IPS-NIHi7 (cell line): ENCODE results near the gene FBXW12.

Experiments used
- DNase-seq: peaks from one replicate; pipeline ENCODE4 v3.0.0; 2012; ENCODE audit warnings: mixed read lengths; ENCODE audit errors: extremely low spot score

The FBXW12 gene

GRCh38 chr3:48407542-48408099, 35.6 kb downstream of the FBXW12 start:
- DNase-seq = no peak

DNA sequence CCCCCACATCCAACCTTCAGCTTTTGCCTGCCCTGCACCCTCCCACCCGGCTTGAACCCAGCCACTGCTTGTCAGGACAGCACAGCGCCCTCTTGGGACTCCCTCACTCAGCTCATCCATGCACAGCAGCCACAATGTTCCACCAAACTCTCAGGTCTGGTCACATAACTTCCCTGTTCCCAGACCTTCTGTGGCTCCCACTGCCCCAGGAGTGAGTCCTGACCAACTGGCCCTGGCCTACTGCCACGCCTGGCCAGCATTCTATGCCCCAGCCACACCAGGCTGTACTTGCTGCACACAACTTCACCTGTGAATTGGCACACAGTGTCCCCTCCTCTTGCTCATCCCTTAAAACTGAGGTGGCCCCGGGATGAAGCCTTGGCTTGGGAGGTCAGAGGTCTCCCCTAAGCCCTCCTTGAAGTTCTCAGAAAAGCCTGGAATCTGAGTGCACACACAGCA, 36.8 kb downstream of the FBXW12 start:
- DNase-seq = no peak

DNA sequence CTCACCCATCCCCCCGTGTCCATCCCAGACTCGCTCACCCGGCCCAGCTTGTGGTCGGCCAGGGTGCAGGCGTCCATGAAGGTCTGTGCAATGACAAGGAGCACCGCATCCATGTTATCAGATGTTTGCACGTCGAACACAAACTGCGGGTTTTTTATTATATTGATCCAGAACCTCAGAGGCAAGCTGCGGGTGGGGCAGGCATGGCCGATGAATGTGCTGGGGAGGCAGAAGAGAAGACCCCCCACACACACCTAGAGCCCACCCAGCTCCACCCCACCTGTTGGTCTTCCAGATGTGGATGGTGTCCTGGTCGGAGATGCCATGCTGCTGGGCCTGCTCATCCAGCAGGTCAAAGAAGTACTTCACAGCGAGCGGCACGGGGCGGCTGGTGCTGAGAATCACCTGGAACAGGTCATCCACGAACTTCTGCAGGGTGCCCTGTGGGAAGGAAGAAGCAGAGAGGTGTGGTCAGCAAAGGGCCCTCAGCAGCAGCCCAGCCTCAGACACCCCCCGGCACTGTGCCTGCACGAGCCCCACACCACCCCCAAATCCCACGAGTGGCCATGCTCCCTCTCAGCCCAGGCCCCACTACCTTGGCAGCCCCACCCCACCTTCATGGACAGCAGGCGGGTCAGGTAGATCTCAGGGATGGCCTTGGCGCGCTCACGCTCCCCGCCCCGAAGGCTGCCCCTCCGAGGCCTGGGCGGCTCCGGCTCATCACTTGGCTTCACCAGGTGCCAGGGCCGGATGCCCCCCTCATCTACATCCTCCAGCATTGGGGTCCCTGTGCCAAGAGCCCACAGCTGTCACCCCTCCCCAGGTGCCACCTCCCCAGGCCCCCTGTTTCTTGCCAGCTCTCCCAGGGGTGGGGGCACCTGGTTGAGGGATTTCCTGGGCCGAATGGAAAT, 37.5 kb downstream of the FBXW12 start:
- no peak for DNase-seq

- no peak for DNase-seq
Observed at GRCh38 chr3:48410205-48411040, 38.4 kb downstream of the FBXW12 start.

DNA sequence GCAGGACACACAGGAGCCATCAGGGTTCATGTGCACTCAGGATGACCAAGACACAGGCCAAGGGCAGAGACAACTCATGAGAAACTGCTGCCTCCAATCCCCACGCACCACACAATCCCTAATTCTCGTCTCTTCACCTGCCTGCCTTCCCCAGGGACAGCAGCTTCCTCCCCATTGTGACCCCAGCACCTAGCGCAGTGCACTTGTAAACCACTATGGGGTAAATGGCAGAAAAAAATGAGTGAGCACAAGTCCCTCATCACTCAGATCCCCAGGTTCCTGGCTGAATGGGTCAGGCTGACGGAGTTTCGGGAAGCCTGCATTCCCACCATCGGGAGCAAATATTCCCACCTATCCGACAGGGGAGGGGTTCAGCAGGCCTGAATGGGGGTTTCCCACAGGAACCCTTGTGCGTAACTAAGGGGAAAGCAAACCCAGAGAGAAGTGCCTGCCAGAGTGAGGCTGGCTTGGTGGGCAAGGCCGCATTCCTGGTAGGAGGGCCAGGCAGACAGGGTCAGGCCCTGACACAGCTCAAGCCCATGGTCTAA, 39.1 kb downstream of the FBXW12 start:
- no peak for DNase-seq

GRCh38 chr3:48411606-48412374, 39.8 kb downstream of the FBXW12 start:
- no peak for DNase-seq

- no peak for DNase-seq
Observed at GRCh38 chr3:48412375-48413001, 40.5 kb downstream of the FBXW12 start.

DNA sequence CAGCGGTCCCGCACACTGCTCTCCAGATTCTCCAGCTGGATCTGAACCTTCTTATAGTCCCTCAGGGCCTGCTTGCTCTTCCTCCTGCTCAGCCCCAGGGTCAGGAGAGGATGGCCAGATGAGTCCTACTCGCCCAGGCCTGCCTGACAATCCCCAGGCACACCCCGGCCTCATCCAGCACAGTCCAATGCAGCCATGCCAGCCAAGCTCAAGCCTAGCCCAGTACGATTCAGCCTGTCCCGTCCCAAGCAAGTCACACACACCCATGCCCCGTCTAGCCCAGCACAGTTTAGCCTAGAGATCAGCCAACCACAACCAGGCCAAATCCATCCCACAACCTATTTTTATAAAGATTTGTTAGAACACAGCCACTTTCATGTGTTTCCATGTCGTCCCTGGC, 41.1 kb downstream of the FBXW12 start:
- DNase-seq = no peak

DNA sequence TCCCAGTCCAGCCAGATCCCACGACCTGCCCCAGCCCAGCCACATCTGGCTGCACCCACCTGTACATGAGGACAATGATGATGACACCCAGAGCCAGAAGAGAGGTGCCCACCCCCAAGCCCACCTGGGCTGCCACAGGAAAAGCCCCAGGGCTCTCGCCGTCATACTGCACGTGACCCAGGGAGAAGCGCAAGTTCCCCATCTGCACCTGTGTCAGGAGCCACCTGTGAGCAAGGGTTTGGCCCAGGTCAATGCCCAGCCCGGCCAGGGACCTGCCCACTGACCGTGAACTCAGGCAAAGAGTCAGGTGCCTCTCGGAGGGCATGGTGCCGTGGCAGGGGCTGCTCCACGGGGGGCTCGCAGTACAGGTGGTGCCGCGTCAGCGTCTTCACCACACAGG, 41.6 kb downstream of the FBXW12 start:
- DNase-seq = no peak

GRCh38 chr3:48414376-48415250, 42.6 kb downstream of the FBXW12 start:
- no peak for DNase-seq

GRCh38 chr3:48415251-48415953, 43.4 kb downstream of the FBXW12 start:
- DNase-seq = no peak

DNA sequence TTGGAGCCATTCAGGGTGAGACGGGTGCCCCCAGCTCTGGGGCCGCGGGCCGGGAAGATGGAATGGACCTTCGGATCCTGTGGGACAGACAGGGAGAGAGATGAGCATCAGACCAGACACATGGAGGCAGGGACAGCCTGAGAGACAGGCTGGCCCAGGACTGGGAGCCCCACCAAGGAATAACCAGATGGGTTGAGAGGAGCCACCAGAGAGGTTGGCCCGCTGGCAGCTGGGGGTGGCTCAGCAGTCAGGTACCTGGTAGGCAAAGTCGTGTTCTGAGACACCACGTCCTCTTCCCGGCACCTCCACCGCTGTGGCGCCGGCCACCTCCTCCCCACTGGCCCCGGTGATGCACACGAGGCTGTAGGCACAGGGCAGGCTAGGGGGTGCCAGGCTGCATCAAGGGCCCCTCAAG, 44.1 kb downstream of the FBXW12 start:
- no peak for DNase-seq

DNA sequence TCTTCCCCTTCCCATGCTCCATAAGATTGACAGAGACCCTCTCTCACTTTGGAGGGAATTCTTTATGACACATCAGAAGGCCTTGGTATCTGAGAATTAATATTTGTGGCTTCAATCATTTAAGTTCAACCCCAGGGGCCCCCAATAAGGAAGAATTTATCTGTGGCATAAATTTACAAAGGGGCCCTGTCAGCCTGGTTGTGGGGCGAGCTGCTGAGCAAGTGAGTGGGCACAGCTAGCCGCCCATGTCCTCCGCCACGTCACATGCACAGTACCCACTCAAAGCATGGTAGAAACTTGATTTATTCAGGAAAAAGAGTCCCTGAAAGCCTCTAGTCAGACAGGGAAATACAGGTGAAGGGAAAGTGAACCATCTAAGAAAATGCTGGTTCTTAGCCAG, 44.5 kb downstream of the FBXW12 start:
- DNase-seq = no peak

GRCh38 chr3:48417529-48418108, 45.6 kb downstream of the FBXW12 start:
- no peak for DNase-seq

- DNase-seq = no peak
Observed at GRCh38 chr3:48418140-48418539, 46.1 kb downstream of the FBXW12 start.

- no peak for DNase-seq
Observed at GRCh38 chr3:48418651-48419050, 46.6 kb downstream of the FBXW12 start.

GRCh38 chr3:48419149-48419548, 47.1 kb downstream of the FBXW12 start:
- no peak for DNase-seq

DNA sequence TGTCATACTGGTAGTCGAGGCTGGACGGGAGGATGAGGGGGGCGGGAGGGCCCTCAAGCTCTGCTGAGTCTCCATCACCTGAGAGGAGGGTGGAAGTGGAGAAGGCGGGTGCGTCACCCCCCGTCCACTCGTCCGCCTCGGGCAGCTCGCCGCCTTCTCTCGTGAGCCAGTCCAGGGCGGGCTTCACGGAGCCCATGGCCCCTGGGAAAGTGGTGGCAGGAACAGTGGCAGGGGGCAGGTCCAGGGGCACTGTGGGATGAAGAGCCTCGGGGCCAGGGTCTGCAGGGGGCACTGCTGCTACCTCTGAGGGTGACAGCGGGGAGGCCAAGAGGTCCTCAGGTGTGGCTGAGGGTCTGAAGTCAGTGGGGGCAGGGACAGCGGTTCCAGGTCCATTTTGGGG, 47.6 kb downstream of the FBXW12 start:
- no peak for DNase-seq

DNA sequence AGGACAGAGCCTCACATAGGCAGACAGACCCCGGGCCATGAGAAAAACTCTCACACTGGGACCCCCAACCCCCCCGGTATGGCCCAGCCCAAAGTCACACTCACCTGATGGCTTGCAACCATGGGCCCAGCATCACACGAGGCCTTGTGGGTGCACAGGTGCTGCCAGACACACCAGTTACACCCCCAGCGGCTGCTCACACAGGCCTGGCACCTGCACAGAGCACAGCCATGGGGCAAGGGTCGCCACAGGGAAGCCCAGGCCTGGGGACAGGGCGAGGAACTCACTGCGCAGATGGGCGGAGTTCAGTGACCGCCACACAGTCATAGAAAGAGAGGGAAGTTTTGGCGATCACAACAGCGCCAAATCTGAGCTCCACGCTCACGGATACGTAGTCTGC, 48.5 kb downstream of the FBXW12 start:
- no peak for DNase-seq
